OCI-M2 (cell line): ENCODE measurements around the gene ABCC3.

Source experiments
- DNase-seq: peaks from one replicate; lab custom pipeline; 2025; ENCODE audit not compliant: unreplicated experiment; lab: John Stamatoyannopoulos, UW

Gene ABCC3

GRCh38 chr17:50603340-50603739 is 31.3 kb upstream of the ABCC3 start:
- no peak for DNase-seq

- no peak for DNase-seq
Measured at GRCh38 chr17:50604513-50604912, 30.2 kb upstream of the ABCC3 start.

- DNase-seq, result no peak
Measured at GRCh38 chr17:50605429-50605828, 29.3 kb upstream of the ABCC3 start.

DNA sequence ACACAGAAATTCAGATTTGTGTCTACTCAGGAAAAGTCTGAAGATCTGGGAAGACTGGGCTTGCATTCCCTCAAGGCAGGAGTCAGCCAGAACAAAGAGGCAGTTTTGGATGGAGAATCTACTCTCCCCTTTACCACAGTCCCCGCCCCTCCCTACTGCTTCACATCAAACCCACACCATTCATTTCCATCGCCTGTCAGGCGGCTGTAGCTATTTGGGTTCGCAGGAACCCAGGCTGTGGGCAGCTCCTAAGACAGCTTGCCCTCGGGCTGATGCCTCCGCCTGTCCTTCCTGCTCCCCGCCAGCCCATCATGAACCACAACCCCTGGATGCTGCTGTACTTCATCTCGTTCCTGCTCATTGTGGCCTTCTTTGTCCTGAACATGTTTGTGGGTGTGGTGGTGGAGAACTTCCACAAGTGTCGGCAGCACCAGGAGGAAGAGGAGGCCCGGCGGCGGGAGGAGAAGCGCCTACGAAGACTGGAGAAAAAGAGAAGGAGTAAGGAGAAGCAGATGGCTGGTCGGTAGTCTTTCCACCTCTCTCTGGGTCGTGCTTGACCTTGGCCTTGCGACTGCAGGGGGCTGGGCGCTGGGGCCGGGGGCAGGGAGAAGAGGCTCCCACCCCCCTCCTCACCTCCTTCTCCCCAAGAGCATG is 27.0 kb upstream of the ABCC3 start:
- DNase-seq, result no peak

GRCh38 chr17:50608700-50609379 is 25.8 kb upstream of the ABCC3 start:
- no peak for DNase-seq

DNA sequence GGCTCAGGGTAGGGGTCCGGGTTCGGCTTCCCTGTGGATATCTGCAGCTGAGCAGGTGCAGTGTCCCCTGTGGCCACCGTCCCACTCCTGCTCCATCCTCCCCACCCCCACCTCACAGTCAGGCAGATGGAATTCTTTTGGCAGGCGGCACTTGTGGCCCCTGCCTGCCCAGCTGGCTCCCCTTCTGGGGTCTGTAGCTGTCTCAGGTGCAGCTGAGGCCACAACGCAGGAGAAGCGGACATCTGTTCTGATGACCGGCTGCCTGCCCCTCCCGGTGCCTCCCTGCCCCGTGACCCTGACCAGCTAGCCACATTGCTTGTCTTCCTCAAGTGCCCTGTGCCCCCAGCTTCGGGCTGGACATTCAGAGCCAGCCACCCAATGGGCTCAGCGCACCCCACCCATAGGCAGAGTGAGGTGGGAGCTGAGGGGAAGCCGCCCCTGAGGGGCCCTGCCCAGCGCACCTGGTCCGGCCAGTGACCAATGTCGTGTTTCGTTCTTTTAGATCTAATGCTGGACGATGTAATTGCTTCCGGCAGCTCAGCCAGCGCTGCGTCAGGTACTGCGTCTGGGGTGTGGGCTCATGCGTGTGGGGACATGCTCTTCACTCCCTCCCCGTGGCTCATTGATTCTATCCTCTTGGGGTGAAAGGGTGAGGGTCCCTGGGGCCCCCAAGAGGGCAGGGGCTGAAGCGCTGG is 25.2 kb upstream of the ABCC3 start:
- DNase-seq, result no peak

GRCh38 chr17:50611634-50612033 is 23.0 kb upstream of the ABCC3 start:
- DNase-seq, result no peak

DNA sequence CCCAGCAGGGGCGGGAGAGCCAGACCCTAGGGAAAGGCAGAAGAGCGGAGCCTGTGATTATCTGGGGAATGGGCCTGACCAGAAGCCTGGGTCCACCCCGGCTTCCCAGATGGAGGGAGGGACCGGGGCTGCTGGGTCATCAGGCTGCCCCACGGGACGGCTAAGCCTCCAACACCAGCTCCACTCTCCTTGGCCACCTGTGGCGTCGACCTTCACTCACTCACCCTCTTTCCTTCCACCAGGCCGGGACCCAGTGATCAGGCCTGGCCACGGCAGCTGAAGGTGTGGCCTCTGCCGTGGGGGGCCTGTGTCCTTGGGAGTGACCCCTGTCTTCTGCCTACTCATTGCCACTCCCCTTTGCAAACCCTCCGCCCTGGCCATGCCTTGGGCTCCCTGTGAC is 22.4 kb upstream of the ABCC3 start:
- no peak for DNase-seq

- DNase-seq, result no peak
Measured at GRCh38 chr17:50613007-50613992, 21.4 kb upstream of the ABCC3 start.

GRCh38 chr17:50614471-50615051 is 20.1 kb upstream of the ABCC3 start:
- no peak for DNase-seq

GRCh38 chr17:50615828-50616227 is 18.9 kb upstream of the ABCC3 start:
- no peak for DNase-seq

DNA sequence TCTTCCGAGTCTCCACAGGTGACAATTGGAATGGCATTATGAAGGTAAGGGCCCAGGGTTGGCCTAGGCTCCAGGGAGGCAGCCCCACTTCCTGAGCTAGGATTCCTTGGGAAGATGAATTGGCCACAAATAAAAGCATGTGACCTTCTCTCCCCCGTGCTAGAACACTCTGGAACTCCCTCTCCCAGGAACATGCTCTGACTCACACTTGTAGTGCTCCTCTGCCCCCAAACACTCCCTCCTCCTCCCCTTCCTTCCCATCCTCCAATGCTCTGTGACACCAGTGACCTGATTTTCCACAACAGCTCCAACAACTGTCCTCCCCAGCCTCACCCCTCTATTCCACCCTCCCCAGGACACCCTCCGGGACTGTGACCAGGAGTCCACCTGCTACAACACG is 16.4 kb upstream of the ABCC3 start:
- no peak for DNase-seq

DNA sequence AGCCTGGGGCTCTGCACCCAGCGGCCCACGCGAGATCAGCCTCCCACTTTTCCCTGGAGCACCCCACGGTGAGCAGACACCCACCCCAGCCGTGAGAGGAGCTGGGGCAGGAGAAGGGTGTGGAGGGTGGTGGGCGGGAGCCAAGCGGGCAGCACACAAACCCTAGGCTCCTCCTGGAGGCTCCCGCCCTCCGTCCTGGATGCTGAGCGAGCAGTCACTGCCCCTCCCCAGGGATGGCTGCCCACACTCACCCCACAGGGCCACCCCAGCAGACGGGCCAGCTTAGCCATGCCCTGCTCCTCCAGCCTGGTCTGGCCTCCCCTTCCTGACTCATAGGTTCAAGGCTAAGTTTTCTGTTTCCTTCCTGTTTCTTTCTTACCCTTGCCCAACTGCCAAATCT is 15.7 kb upstream of the ABCC3 start:
- no peak for DNase-seq

DNA sequence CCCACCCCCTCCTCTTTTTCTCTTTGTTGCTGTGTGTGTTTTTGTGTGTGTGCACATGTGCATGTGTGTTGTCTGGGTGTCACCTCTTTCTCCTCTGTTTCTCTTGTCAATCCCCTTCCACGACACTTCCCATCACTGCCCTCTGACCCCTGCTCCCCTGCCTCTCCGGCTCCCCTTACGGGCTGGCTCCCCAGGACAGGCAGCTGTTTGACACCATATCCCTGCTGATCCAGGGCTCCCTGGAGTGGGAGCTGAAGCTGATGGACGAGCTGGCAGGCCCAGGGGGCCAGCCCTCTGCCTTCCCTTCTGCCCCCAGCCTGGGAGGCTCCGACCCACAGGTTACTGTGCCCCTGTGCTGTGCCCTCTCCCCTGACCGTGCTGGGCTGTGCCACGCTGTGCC is 15.2 kb upstream of the ABCC3 start:
- DNase-seq, result no peak

DNA sequence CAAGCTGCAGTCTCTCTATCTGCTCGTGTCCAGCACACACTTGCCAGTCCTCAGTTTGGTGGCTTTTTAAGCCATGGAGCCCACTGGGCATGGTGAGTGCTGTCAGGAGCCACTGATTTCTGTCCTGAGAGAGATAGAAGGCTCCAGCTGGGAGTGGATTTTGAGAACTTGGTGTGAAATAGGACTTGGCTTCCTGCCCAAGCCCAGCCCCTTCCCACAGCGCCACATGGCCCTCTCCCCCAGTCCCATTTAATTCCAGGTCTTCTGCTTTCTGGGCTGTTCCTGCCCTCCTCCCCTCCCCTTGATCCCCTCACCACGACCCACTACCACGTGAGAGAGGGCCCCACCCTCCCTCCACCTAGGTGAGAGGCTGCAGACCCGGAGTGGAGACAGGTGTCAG is 14.4 kb upstream of the ABCC3 start:
- no peak for DNase-seq

DNA sequence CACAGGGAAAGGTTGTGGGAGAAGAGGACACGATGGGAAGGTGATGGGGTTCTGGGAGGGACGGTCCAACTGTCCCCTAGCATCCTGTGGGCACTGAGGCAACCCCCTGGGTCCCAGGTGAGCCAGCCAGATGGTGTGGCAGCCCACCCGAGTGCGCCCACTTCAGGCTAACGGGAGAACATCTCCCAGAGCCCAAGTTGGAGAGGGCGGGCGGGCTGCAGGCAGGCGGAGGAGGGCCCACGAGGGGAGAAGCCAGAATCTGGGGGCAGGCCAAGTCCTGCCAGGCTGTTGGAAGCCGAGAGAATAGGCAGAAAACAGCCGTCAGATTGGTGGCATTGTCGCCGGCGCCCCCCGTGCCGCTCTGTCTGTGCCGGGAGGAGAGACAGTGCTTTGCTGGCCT is 13.8 kb upstream of the ABCC3 start:
- DNase-seq, result no peak

DNA sequence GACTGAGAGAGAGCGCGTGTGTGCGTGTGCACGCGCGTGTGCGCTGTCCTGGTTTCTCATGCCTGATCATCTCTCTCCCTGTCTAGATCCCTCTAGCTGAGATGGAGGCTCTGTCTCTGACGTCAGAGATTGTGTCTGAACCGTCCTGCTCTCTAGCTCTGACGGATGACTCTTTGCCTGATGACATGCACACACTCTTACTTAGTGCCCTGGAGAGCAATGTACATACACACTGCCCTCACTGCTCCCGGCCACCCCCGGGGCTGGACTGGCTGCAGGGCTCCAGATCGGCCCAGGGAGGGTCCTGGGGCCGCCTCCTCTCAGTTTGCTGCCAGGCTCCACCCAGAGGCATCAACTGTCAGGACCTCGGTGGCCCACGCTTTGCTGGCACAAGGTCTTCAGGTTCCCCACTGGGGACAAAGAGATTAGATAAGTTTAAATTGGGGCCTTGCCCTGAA is 13.1 kb upstream of the ABCC3 start:
- no peak for DNase-seq

GRCh38 chr17:50624321-50624934 is 10.3 kb upstream of the ABCC3 start:
- DNase-seq, result no peak

GRCh38 chr17:50625032-50625871 is 9.4 kb upstream of the ABCC3 start:
- no peak for DNase-seq
